ENCODE measurements around the gene CSTF2T.

Gene CSTF2T

GRCh38 chr10:51699475-51700227, at the start of gene CSTF2T:
CSTF2T (minus strand) TSS chr10:51699595; CDS start chr10:51699549, 46 bp downstream.
- H3K9me3 ChIP-seq (ENCODE audit: insufficient read depth, low read length): no peaks in the 10 kb centered on the region
- peaks cover 10% of the 10 kb centered on the region; the same call in 1 of the 2 replicates for H4K20me1 ChIP-seq (ENCODE audit: low read depth, low read length)
- H3F3A ChIP-seq (ENCODE audit: insufficient read depth): no peaks in the 10 kb centered on the region
- H3K36me3 ChIP-seq (ENCODE audit: low read length): no peaks in the 10 kb centered on the region; the same call in 1 of the 2 replicates
- H3K4me3 ChIP-seq (ENCODE audit: insufficient read depth, low read length, poor library complexity, severe bottlenecking): peak within 1 kb of the TSS; percentile 95
- H2AFZ ChIP-seq (ENCODE audit: low read depth, low read length, severe bottlenecking): peak within 1 kb of the TSS; percentile 84
- peak within 1 kb of the TSS; percentile 72 for H3K4me2 ChIP-seq (ENCODE audit: low read depth, low read length, poor library complexity, severe bottlenecking)
- H3K27ac ChIP-seq (ENCODE audit: low read depth, low read length): peak within 1 kb of the TSS; percentile 82
- H3K9ac ChIP-seq (ENCODE audit: low read length): peak within 1 kb of the TSS; percentile 72
- H3K79me2 ChIP-seq (ENCODE audit: insufficient read depth, low read length): peaks cover 30% of the 10 kb centered on the region
- H3K9me2 ChIP-seq (replicated peaks; ENCODE audit: insufficient read depth, low read length): no peaks in the 10 kb centered on the region
- no peaks in the 10 kb centered on the region for H3K27me3 ChIP-seq (ENCODE audit: low read length)
- no peak for TF ChIP-seq CTCF (IDR thresholded peaks at IDR 0.05; ENCODE audit: insufficient read depth, low read length, poor library complexity, severe bottlenecking)
- TF ChIP-seq EZH2phosphoT487 (conservative IDR thresholded peaks at IDR 0.05; ENCODE audit: low read length): no peak

- no peaks in the 10 kb centered on the region for H3K27me3 ChIP-seq (ENCODE audit: low read length)
- no peaks in the 10 kb centered on the region for H3K79me2 ChIP-seq (ENCODE audit: insufficient read depth, low read length)
- no peak overlapping the region for H2AFZ ChIP-seq (ENCODE audit: low read depth, low read length, severe bottlenecking)
- H4K20me1 ChIP-seq (ENCODE audit: low read depth, low read length): no peaks in the 10 kb centered on the region
- no peak overlapping the region for H3K4me2 ChIP-seq (ENCODE audit: low read depth, low read length, poor library complexity, severe bottlenecking)
- no peaks in the 10 kb centered on the region for H3K9me3 ChIP-seq (ENCODE audit: insufficient read depth, low read length)
- no peak overlapping the region for H3K27ac ChIP-seq (ENCODE audit: low read depth, low read length)
- no peak overlapping the region for H3K4me3 ChIP-seq (ENCODE audit: insufficient read depth, low read length, poor library complexity, severe bottlenecking)
- no peaks in the 10 kb centered on the region for H3F3A ChIP-seq (ENCODE audit: insufficient read depth)
- H3K36me3 ChIP-seq (ENCODE audit: low read length): no peaks in the 10 kb centered on the region
- no peak overlapping the region for H3K9ac ChIP-seq (ENCODE audit: low read length)
- TF ChIP-seq EZH2phosphoT487 (conservative IDR thresholded peaks at IDR 0.05; ENCODE audit: low read length) (no peak), CTCF (IDR thresholded peaks at IDR 0.05; ENCODE audit: insufficient read depth, low read length, poor library complexity, severe bottlenecking) (no peak)
- no peaks in the 10 kb centered on the region for H3K9me2 ChIP-seq (replicated peaks; ENCODE audit: insufficient read depth, low read length)
Observed at GRCh38 chr10:51748959-51749358, 49.6 kb upstream of the CSTF2T start.

GRCh38 chr10:51747216-51747615, 47.8 kb upstream of the CSTF2T start:
- Histone ChIP-seq H3K79me2 (ENCODE audit: insufficient read depth, low read length) (no peaks in the 10 kb centered on the region), H3K9me3 (ENCODE audit: insufficient read depth, low read length) (no peaks in the 10 kb centered on the region), H2AFZ (ENCODE audit: low read depth, low read length, severe bottlenecking) (no peak overlapping the region), H3K9me2 (replicated peaks; ENCODE audit: insufficient read depth, low read length) (no peaks in the 10 kb centered on the region), H4K20me1 (ENCODE audit: low read depth, low read length) (no peaks in the 10 kb centered on the region), H3K27me3 (ENCODE audit: low read length) (no peaks in the 10 kb centered on the region), H3K9ac (ENCODE audit: low read length) (no peak overlapping the region), H3K4me3 (ENCODE audit: insufficient read depth, low read length, poor library complexity, severe bottlenecking) (no peak overlapping the region), H3K4me2 (ENCODE audit: low read depth, low read length, poor library complexity, severe bottlenecking) (no peak overlapping the region), H3F3A (ENCODE audit: insufficient read depth) (no peaks in the 10 kb centered on the region), H3K27ac (ENCODE audit: low read depth, low read length) (no peak overlapping the region), H3K36me3 (ENCODE audit: low read length) (no peaks in the 10 kb centered on the region)
- no peak for TF ChIP-seq CTCF (IDR thresholded peaks at IDR 0.05; ENCODE audit: insufficient read depth, low read length, poor library complexity, severe bottlenecking)
- TF ChIP-seq EZH2phosphoT487 (conservative IDR thresholded peaks at IDR 0.05; ENCODE audit: low read length): no peak
